Tibial nerve (tissue), 4 donors: Measurements from ENCODE around the gene TUBGCP6. TPM values are rescaled to one million over a fixed set of nuclear protein-coding genes. Genes with fewer than 3 reads are reported as not detected.

Source experiments
- DNase-seq, 2 donors: peaks; one replicate each; pipeline ENCODE4 v3.0.0-alpha.2; 2019; ENCODE audit warnings: low spot score in 2 of 2
- H3K27ac ChIP-seq, 4 donors: fragments of 200-600 bp; sonication (generic) in 3 of 4; one replicate each; pipeline ENCODE4 v1.5.1; 2017 to 2019; ENCODE audit warnings: mild to moderate bottlenecking in 1 of 4
- H3K27me3 ChIP-seq, 2 donors: fragments of 200-600 bp; sonication (generic) in 1 of 2; one replicate each; pipeline versions ENCODE4 v1.5.1 to v1.6.0; 2017 to 2019
- H3K36me3 ChIP-seq, 3 donors: fragments of 200-600 bp; sonication (generic); one replicate each; pipeline ENCODE4 v1.5.1; 2018 to 2019
- H3K4me1 ChIP-seq, 4 donors: fragments of 200-600 bp; sonication (generic) in 3 of 4; one replicate each; pipeline ENCODE4 v1.5.1; 2017 to 2019
- H3K4me3 ChIP-seq, 4 donors: fragments of 200-600 bp; sonication (generic) in 3 of 4; one replicate each; pipeline ENCODE4 v1.5.1; 2017 to 2019; ENCODE audit warnings: mild to moderate bottlenecking in 1 of 4, moderate library complexity in 1 of 4
- H3K9me3 ChIP-seq, 4 donors: fragments of 200-600 bp; sonication (generic) in 3 of 4; one replicate each; pipeline ENCODE4 v1.5.1; 2017 to 2019
- EP300 ChIP-seq, 2 donors: sonication (generic); formaldehyde crosslinking; IDR thresholded peaks; one replicate each; pipeline ENCODE4 v1.6.1; 2017; ENCODE audit warnings: antibody characterized with exemption in 2 of 2, mild to moderate bottlenecking in 1 of 2
- POLR2A ChIP-seq, 2 donors: fragments of 450-650 bp; IDR thresholded peaks; one replicate each; pipeline ENCODE4 v1.6.1; 2017; ENCODE audit warnings: antibody characterized with exemption in 2 of 2, mild to moderate bottlenecking in 2 of 2, moderate library complexity in 2 of 2
- WGBS, 2 donors: methylation state at CpG; one replicate each; pipeline ENCODE4 v1.1.5; 2018; 5-methylcytosine and 5-hydroxymethylcytosine counted together
- total RNA-seq, 4 donors: library from RNA; depleted of rRNA; stranded (reverse); fragments of >200 nt; gene quantifications; one replicate each; pipeline ENCODE4 v1.1.0, GENCODE V29; 2016
- TF ChIP-seq, protein P1 (sequence below), 5 experiments: fragments of 200-600 bp in 3 of 5; fragments of 450-650 bp in 2 of 5; sonication (generic) in 3 of 5; IDR thresholded peaks; one replicate each; pipeline ENCODE4 v1.5.1; 2016 to 2019; ENCODE audit warnings: antibody characterized with exemption in 5 of 5, mild to moderate bottlenecking in 3 of 5, moderate library complexity in 2 of 5

The TUBGCP6 gene
- total RNA-seq, 4 donors from 2014 or later = 72.2 to 127 (median 78.6) TPM

DNA sequence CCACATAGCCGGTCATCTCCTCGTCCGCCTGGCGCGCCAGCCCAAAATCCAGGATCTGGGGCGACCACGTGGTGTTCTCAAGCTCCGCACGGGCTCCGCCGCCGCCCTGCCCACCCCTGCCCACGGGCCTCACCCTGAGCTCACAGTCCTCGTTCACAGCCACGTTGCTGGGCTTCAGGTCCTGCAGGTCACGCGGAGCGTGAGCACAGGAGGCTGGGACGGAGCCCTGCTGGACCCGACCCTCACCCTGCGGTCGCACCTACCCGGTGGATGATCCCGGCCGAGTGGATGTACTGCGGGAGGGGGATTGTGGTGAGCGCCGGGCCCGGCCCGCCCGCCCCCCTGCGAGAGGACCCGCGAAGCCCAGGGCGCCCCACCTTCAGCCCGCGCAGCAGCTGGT lies 22.2 kb upstream of the TUBGCP6 start:
- Histone ChIP-seq H3K27ac (no peak overlapping the region), H3K27me3 (peaks cover 0 to 40% of the 10 kb centered on the region in 2 donors), H3K4me1 (peaks cover 0 to 65% (median 44%) of the 10 kb centered on the region in 4 donors), H3K9me3 (no peaks in the 10 kb centered on the region), H3K4me3 (peak overlapping the region in 2 of 4 donors; percentile 22 to 49), H3K36me3 (no peaks in the 10 kb centered on the region)
- TF ChIP-seq POLR2A (IDR thresholded peaks at IDR 0.05) = no peak
- TF ChIP-seq, protein P1, sequence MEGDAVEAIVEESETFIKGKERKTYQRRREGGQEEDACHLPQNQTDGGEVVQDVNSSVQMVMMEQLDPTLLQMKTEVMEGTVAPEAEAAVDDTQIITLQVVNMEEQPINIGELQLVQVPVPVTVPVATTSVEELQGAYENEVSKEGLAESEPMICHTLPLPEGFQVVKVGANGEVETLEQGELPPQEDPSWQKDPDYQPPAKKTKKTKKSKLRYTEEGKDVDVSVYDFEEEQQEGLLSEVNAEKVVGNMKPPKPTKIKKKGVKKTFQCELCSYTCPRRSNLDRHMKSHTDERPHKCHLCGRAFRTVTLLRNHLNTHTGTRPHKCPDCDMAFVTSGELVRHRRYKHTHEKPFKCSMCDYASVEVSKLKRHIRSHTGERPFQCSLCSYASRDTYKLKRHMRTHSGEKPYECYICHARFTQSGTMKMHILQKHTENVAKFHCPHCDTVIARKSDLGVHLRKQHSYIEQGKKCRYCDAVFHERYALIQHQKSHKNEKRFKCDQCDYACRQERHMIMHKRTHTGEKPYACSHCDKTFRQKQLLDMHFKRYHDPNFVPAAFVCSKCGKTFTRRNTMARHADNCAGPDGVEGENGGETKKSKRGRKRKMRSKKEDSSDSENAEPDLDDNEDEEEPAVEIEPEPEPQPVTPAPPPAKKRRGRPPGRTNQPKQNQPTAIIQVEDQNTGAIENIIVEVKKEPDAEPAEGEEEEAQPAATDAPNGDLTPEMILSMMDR (IDR thresholded peaks at IDR 0.05) = no peak
- no peak for TF ChIP-seq EP300 (IDR thresholded peaks at IDR 0.05)
- DNase-seq = no peak
- 69 to 91% methylated on average over 18 to 23 of the region's 37 CpGs for WGBS, 2 donors

DNA sequence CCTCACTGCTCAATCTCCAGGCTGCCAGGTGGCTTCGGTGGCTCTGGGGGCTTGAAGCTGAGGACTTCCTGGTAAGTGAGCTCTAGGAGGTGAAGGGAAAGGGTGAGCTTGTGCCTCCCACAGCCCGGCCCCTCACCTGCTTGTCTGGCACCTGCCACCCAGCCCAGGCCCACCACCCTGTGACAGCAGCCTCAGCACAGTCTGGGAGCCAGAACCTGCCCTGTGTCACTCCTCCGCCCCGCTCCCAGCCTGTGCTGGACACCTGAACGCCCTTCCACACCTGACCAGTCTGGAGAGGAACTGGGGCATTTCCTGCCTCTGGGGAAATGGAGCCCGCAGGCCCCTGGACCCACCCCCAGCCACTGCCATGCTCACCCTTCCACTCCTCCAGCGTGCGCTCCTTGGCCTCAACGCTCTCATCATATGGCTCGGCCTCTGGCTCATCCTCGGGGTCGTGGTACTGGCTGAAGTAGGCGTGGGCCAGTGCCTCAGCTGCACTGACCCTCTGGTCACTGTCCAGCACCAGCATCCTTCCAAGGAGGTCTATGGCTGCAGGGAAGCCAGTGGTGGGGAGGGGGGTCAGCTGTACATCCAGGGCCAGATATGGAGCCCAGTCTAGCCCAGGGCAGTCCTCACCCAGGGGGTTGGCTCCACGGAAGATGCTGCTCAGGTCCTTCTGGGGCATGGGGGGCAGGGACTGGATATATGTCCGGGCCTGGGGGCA lies 20.3 kb upstream of the TUBGCP6 start:
- Histone ChIP-seq H3K27me3 (peaks cover 0 to 47% of the 10 kb centered on the region in 2 donors), H3K4me1 (peaks cover 0 to 62% (median 29%) of the 10 kb centered on the region in 4 donors), H3K27ac (no peak overlapping the region), H3K36me3 (no peaks in the 10 kb centered on the region), H3K9me3 (no peaks in the 10 kb centered on the region), H3K4me3 (no peak overlapping the region)
- 79 to 83% methylated on average over 15 of the region's 15 CpGs for WGBS, 2 donors
- DNase-seq = no peak
- TF ChIP-seq POLR2A (IDR thresholded peaks at IDR 0.05) (no peak), EP300 (IDR thresholded peaks at IDR 0.05) (no peak)
- TF ChIP-seq, protein P1 (IDR thresholded peaks at IDR 0.05) = no peak

DNA sequence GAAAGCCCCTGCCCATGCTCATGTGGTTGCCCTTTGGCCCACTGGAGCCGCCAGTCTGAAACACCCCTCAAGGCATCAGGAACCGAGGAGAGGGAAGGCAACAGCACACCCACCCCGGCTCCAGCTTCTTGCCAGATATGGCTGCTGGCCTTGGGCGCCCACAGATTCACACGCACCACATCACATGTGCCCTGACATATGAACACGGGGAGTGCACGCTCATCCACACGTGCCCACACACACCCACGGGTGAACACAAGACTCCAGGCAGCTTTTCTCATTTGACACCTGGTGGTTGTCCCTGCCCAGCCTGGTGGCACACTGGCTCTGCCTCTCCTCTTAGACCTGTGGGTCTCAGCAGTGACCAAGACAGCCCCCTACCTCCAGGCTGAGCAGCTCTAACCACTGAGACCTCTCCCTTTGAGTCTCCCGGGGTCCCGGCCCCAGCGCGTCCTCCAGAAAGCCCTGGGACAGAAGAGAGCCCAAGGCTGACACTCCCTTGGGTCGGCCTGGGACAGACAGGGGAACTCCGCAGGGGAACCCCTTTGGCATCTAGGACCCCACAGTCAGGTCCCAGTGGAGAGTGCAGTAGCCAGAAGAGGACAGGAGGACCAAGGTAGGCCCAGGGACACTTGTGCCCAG lies 19.4 kb upstream of the TUBGCP6 start:
- Histone ChIP-seq H3K4me1 (peaks cover 0 to 54% (median 21%) of the 10 kb centered on the region in 4 donors), H3K4me3 (no peak overlapping the region), H3K27ac (no peak overlapping the region), H3K36me3 (no peaks in the 10 kb centered on the region), H3K27me3 (peaks cover 0 to 49% of the 10 kb centered on the region in 2 donors), H3K9me3 (no peaks in the 10 kb centered on the region)
- WGBS, 2 donors = 81 to 90% methylated on average over 9 to 14 of the region's 15 CpGs
- DNase-seq = no peak
- TF ChIP-seq EP300 (IDR thresholded peaks at IDR 0.05) = no peak

DNA sequence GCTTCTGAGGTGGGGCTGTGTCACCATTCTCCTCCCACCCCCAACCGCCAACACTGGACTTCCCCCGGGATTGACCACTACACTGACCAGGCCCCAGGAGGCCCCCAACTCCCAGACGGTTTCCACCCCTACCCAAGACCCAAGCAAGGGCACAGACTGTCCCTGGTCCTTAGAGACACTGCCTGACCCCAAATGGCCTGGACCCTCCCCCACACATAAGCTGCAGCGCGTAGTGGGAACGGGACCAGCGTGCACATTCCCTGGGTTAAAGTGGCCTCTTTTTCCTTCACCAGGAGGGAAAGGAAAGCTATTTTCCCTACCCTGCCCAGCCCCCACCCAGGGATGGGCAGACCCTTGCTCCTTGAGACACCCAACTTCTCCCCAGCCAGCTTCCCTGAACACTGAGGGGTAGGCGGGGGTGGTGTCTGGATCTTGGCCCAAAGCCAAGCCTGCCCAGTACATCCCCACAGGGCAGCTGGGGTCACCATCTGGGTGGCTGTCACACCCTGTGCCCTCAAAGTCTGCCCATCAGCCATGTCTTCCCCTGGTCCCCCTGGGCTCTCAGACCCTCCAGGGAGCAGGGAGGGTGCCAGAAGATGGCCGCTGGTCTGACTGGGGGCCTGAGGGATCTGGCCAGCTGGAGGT lies 18.3 kb upstream of the TUBGCP6 start:
- Histone ChIP-seq H3K4me1 (peaks cover 0 to 43% (median 11%) of the 10 kb centered on the region in 4 donors), H3K27me3 (peaks cover 0 to 58% of the 10 kb centered on the region in 2 donors), H3K27ac (no peak overlapping the region), H3K4me3 (no peak overlapping the region), H3K36me3 (no peaks in the 10 kb centered on the region), H3K9me3 (no peaks in the 10 kb centered on the region)
- DNase-seq = no peak
- WGBS, 2 donors = 38 to 49% methylated on average over 8 of the region's 9 CpGs
- TF ChIP-seq POLR2A (IDR thresholded peaks at IDR 0.05) (no peak), EP300 (IDR thresholded peaks at IDR 0.05) (no peak)
- TF ChIP-seq, protein P1 (IDR thresholded peaks at IDR 0.05) = no peak

DNA sequence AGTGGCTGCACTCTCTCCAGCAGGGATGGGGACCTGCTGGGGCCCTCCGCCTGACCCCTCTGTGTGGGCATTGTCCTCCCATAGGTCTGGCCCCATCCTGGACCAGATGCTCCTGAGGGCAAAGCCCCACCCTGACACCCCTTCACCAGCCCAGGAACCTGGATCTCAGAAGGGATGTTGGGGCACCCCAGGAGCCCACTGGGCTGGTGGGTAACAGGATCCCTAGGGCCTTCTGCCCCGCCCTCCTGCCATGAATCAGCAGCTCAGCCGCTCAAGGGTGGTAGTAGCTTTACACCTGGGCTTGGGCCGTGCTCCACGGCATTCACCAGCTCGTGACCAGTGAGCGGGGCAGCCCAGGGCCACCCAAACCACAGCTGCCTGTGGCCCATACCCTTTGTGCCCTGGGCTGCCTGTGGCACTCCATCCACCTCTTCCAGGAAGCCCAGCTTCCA lies 17.7 kb upstream of the TUBGCP6 start:
- H3K36me3 ChIP-seq = no peaks in the 10 kb centered on the region
- peaks cover 0 to 64% of the 10 kb centered on the region in 2 donors for H3K27me3 ChIP-seq
- TF ChIP-seq, protein P1 (IDR thresholded peaks at IDR 0.05) = no peak
- TF ChIP-seq POLR2A (IDR thresholded peaks at IDR 0.05) (no peak), EP300 (IDR thresholded peaks at IDR 0.05) (no peak)
- 60 to 79% methylated on average over 4 to 7 of the region's 7 CpGs for WGBS, 2 donors
- H3K9me3 ChIP-seq = no peaks in the 10 kb centered on the region
- no peak for DNase-seq
- peaks cover 0 to 37% (median 7%) of the 10 kb centered on the region in 4 donors for H3K4me1 ChIP-seq
- H3K27ac ChIP-seq = no peak overlapping the region
- no peak overlapping the region for H3K4me3 ChIP-seq
